ENCODE results near the gene SLC7A10.

The SLC7A10 gene

GRCh38 chr19:33252971-33253370, 27.3 kb upstream of the SLC7A10 start:
- DNase-seq, result no peak

DNA sequence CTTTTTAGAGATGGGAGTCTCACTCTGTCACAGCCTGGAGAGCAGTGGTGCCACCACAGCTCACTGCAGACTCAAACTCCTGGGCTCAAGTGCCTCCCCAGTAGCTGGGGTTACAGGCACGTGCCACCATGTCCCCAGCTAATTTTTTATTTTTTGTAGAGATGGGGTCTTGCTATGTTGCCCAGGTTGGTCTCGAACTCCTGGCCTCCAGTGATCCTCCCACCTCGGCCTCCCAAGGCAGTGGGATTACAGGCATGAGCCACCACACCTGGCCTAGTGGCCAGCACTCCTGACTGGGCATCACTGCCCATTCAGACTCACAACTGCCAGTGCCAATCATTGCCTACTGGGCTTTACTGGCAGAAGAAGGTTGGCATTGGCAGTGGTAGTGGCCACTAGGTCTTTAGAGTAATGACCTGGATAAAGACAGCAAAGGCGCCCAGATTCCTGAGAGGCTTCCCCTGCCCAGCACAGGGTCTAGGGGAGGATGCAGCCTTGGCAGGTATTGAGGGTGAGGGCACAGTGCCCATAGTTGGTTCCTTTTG, 26.8 kb upstream of the SLC7A10 start:
- DNase-seq, result no peak

DNA sequence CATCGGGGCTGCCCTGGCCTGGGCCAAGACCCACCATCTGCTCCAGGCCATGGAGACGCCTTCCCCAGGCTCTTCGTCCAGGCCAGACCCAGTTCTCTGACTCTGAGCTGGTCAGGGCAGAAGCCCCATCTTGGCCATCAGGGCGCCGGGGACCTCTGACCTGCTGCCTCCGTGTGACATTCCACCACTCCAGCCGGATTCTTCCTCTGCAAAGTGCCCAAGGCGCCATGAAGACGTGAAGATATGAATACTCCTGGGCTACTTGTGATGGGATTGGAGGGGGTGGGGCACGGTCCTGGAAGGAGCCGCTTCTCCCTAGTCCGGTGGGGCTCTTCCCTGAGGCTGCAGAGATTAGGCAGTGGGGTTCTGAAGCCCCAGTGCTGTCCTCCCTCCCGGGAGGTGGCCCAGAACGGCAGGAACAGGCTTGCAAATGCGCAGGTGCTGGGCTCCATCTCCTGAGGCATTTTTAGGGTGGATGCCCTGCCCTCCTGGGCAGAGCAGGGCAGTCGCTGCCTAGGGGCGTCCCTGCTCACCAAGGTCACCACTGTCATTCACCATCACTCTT, 26.0 kb upstream of the SLC7A10 start:
- no peak for DNase-seq

GRCh38 chr19:33251076-33251475, 25.4 kb upstream of the SLC7A10 start:
- no peak for DNase-seq

GRCh38 chr19:33250500-33250899, 24.9 kb upstream of the SLC7A10 start:
- no peak for DNase-seq

DNA sequence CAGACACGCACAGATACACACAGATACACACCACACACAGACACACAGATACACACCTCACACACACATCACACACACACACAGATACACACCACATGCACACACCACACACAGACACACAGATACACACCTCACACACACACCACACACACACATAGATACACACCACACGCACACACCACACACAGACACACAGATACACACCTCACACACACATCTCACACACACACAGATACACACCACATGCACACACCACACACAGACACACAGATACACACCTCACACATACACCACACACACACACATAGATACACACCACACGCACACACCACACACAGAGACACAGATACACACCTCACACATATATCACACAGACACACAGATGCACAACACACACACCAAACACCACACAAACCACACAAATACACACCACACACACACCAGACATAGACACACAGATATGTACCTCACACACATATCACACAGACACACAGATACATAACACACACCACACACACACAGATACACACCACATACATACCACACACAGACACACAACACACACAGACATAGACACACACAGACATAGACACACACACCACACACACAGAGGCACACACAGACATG, 24.2 kb upstream of the SLC7A10 start:
- DNase-seq, result no peak

- DNase-seq, result no peak
Observed at GRCh38 chr19:33248954-33249613, 23.4 kb upstream of the SLC7A10 start.

DNA sequence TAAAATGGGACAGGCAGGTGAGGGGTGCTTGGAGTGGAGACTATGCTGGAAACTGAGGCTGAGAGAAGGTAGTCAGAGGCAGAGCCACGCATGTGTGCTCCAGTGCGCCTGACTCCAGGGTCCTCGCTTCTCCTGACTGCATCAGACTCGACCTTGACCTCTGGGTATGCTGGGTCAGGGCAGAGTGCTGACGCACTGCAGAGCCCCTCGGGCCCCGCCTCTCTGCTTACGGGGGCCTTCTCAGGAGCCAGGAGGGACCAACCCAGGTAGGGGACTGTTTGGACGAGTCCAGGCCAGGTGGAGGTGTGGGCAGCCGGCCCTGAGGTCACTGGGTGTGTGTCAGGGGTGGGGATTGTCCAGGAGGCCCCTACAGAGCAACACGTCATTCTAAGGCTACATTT, 22.9 kb upstream of the SLC7A10 start:
- DNase-seq, result no peak

GRCh38 chr19:33248104-33248503, 22.5 kb upstream of the SLC7A10 start:
- DNase-seq, result no peak

GRCh38 chr19:33247441-33247819, 21.8 kb upstream of the SLC7A10 start:
- no peak for DNase-seq

DNA sequence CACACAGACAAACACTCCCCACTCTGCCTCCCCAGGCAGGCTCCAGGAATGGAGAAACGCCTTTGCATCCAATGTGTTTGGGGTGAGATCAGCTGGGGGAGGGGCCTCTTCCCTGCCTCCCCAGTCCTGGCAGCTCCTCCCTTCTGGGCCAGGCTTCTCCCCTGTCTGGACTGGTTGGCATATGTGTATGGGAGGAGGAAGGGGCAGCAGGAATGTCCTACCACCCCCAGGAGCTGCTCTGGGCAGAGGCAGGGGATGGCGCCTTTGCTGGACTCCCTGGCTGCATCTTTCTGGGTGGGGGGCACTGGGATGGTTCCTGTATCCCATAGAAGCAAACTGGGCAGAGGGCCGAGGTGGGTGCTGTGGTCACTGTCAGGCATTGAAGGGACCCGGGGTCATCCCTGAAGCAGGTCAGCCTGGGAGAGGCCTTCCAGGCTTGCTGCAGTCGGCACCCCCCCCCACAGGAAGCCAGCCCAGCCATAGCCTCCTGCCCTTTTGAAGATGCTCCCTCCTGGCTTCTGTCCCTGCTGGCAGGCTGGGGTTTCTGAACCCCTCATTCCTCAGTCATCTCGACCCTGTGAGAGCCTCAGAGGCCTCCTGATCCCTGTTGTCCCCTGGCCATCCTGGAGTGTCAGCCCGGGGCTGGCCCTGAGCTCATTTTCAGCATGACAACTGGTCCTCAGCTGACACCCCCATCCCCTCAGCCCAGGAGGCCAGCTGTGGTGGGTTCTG, 21.2 kb upstream of the SLC7A10 start:
- no peak for DNase-seq

DNA sequence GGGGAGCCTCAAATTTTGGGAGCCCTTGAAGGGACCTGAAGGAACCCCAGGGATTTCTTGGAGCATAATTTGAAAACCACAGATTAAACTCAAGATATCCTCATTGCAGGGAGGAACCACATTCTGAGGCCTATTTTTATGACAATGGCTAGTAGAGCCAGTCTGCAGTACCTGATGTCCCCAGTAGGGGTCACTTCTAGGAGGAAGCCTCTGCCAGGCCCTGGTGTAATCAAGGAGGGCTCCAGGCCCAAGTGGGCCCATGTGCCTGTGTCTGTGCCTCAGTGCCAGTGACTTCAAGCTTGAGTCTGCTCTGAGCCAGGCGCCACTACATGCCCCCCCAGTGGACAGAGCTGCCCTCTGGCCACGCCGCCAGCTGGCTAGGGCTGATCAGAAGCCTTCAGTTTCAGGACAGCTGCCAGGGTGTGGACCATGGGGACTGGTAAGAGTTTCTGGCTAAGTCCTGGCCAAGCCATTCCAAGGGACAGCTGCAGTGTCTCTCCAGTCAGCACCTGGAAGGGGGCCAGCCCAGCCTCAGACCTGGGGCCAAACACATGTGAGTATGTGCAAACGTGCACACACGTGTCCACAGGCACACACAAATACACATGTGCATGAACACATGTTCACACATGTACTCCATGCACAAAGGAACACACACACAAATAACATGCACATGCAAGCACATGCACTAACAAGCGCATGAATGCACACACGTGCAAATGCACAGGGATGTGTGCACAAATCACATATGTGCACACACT, 20.5 kb upstream of the SLC7A10 start:
- no peak for DNase-seq

DNA sequence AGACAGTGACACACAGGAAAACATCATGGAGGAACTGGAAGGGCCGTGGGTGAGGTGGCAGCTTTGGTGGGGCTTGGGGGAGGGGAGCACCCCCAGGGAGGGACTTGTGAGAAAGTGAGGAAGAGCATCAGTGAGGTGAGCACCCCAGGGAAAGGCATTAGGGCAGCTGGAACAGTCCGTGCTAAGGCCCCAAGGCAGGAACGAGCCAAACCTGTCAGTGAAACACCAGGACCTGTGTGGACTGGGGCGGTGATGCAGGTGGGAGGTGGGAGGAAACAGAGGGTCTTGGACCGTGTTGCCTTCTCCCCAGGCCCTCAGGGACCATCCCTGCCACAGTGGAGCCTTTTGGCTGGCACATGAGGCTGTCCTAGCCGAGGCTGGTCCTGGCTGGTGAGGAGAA, 17.3 kb upstream of the SLC7A10 start:
- DNase-seq, result no peak

GRCh38 chr19:33242131-33242530, 16.5 kb upstream of the SLC7A10 start:
- DNase-seq, result no peak

DNA sequence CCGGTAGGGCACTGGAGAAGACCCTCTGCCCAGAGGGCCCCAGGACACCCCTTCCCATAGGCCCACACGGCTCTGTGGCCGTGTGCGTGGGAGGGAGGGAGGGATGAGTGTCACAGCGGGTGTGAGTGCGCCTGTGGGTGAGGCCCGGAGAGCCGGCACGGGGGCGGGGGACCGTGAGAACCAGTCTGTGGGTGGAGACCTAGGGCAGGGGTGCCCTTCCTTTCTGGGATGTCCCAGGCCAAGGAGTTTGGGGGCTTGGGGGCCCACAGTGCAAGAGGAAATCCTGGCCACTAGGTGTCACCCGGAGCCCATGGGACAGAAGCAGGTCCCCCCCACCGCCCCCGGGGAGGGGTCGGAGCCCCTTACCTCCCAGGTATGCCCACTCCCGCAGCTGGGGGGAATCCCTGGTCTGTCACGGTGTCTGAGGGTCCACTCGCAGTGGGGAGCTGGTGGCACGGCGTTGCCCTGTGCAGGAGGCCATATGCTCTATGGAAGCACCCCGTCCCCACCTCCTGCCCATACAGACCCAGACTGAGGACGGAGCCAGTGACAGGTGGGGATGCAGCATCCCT, 16.0 kb upstream of the SLC7A10 start:
- no peak for DNase-seq

DNA sequence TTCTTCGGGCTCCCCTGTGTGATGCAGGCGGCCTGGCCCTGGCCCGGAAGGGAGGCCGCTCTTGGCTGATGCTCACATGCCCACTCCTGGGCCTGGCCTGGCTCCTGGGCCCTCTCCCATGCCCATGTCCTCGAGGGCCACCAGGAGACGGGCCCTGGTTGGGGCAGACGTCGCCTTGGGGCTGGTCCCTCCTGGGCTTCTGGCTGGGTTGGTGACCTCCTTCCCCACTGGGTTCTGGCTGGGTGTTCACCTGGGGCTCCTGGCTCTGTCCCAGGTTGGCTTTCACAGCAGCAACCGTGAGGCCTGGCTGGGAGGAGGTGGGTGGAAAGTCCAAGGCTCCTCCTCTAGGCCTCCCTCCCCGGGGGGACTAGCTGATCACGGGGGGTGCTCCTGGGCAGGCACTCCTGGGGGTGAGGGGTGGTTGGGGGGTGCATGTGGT, 15.5 kb upstream of the SLC7A10 start:
- DNase-seq, result no peak

- no peak for DNase-seq
Observed at GRCh38 chr19:33240181-33240771, 14.6 kb upstream of the SLC7A10 start.

- DNase-seq, result no peak
Observed at GRCh38 chr19:33239223-33239975, 13.7 kb upstream of the SLC7A10 start.

GRCh38 chr19:33238481-33239149, 13.0 kb upstream of the SLC7A10 start:
- no peak for DNase-seq

DNA sequence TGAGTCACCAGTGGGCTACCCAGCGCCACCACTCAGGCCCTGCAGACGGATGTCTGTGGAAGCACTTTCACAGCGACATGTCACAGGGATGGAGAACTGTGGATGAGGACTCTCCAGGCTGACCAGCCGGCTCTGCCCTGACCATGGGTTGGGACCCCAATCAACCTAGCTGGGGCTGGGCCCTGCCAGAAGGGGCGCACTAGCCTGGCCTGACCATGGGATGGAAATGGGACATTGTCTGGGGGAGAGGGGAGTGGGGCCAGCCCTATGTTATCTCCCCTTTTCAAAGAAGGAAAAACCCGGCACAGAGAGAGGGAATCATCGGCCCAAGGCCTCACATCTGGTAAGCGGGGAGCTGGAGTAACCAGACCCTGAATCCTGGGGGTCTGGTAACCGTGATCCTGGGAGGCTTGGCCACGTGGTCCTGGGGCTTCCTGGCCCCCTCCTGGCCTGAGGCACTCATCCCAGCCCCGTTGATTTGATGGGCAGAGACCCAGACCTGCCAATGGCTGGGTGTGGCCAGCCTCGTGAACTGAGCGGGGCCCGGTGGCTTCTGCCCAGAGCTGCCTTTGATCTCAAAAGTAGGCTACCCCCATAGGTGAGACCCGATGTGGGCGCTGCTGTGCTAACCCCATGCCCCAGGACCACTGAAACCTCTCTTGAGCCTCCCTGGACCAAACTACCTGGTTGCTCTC, 11.2 kb upstream of the SLC7A10 start:
- DNase-seq, result no peak
